Gastrocnemius medialis (tissue), 4 donors: Measurements from ENCODE around the gene FGR. TPM values are rescaled to one million over a fixed set of nuclear protein-coding genes. Genes with fewer than 3 reads are reported as not detected.

Source experiments
- ATAC-seq, 2 donors: fragments of 150-250 bp; one replicate each; pipeline ENCODE4 v1.9.1; 2016
- DNase-seq, 2 donors: peaks; one replicate each; pipeline ENCODE4 v3.0.0-alpha.2; 2019
- H3K27ac ChIP-seq, 4 donors: fragments of 200-600 bp; sonication (generic); 1 replicate in 1 of 4; 2 replicates in 3 of 4; pipeline ENCODE4 v1.5.1; 2016 to 2018; ENCODE audit warnings: mild to moderate bottlenecking in 2 of 4, moderate library complexity in 1 of 4
- H3K27me3 ChIP-seq, 3 donors: fragments of 200-600 bp; sonication (generic) in 2 of 3; 1 replicate in 1 of 3; 2 replicates in 2 of 3; pipeline versions ENCODE4 v1.5.1 to v1.6.0; 2016 to 2019; ENCODE audit warnings: mild to moderate bottlenecking in 1 of 3, moderate library complexity in 1 of 3
- H3K36me3 ChIP-seq, 2 donors: fragments of 200-600 bp; sonication (generic) in 1 of 2; one replicate each; pipeline ENCODE4 v1.5.1; 2017 to 2018
- H3K4me1 ChIP-seq, 2 donors: fragments of 200-600 bp; sonication (generic) in 1 of 2; one replicate each; pipeline ENCODE4 v1.5.1; 2016 to 2017; ENCODE audit warnings: mild to moderate bottlenecking in 2 of 2
- H3K4me3 ChIP-seq, 4 donors: fragments of 200-600 bp; sonication (generic) in 3 of 4; 1 replicate in 1 of 4; 2 replicates in 3 of 4; pipeline ENCODE4 v1.5.1; 2016 to 2019; ENCODE audit warnings: mild to moderate bottlenecking in 2 of 4
- H3K9me3 ChIP-seq, 3 donors: fragments of 200-600 bp; sonication (generic) in 2 of 3; 1 replicate in 1 of 3; 2 replicates in 2 of 3; pipeline ENCODE4 v1.5.1; 2016 to 2019
- POLR2A ChIP-seq, 2 donors: fragments of 450-650 bp; IDR thresholded peaks; one replicate each; pipeline ENCODE4 v1.6.1; 2017; ENCODE audit warnings: antibody characterized with exemption in 2 of 2, mild to moderate bottlenecking in 2 of 2, moderate library complexity in 2 of 2
- in situ Hi-C, 4 donors: fragments of 200-750 bp; cut with MboI; loops; one replicate each; pipeline versions ENCODE4 v1.15.0 to v1.8.0; 2017; ENCODE audit warnings: low sequenced_read_pairs in 4 of 4
- intact Hi-C: fragments of 100-400 bp; cut with DNase I; formaldehyde crosslinking; loops from one replicate; pipeline ENCODE4 v1.15.1; 2023; ENCODE audit warnings: low total_unique reads
- total RNA-seq, 4 donors: library from RNA; depleted of rRNA; stranded (reverse); fragments of >200 nt; gene quantifications; one replicate each; pipeline versions ENCODE4 v1.1.0 to v1.2.3, GENCODE V29; 2016
- TF ChIP-seq, protein P1 (sequence below), 5 experiments: fragments of 450-650 bp in 3 of 5; fragments of 200-600 bp in 2 of 5; sonication (generic) in 2 of 5; IDR thresholded peaks in 4 of 5; conservative IDR thresholded peaks in 1 of 5; 1 replicate in 4 of 5; 2 replicates in 1 of 5; pipeline ENCODE4 v1.5.1; 2016 to 2019; ENCODE audit warnings: antibody characterized with exemption in 5 of 5, mild to moderate bottlenecking in 3 of 5, moderate library complexity in 3 of 5

FGR gene
- total RNA-seq, 4 donors from 2014 or later, result 1.3 to 5.8 (median 4.7) TPM

- intact Hi-C loops (loop anchor here (5.0 to 10.0 kb wide), 3 partner anchors 188 to 308 kb away; partner anchors contain the start of gene TMEM222), in situ Hi-C loops (loop anchor here (5.0 to 10.0 kb wide), 8 partner anchors 48 to 211 kb away; partner anchors contain the start of gene GPR3 (in 2 of the 4))
- Histone ChIP-seq H3K4me3 (no peak overlapping the region), H3K27me3 (no peaks in the 10 kb centered on the region), H3K4me1 (peaks cover 20 to 21% of the 10 kb centered on the region in 2 donors), H3K36me3 (no peaks in the 10 kb centered on the region), H3K27ac (no peak overlapping the region), H3K9me3 (no peaks in the 10 kb centered on the region)
- DNase-seq (no peak), ATAC-seq (no peak)
- TF ChIP-seq, protein P1, sequence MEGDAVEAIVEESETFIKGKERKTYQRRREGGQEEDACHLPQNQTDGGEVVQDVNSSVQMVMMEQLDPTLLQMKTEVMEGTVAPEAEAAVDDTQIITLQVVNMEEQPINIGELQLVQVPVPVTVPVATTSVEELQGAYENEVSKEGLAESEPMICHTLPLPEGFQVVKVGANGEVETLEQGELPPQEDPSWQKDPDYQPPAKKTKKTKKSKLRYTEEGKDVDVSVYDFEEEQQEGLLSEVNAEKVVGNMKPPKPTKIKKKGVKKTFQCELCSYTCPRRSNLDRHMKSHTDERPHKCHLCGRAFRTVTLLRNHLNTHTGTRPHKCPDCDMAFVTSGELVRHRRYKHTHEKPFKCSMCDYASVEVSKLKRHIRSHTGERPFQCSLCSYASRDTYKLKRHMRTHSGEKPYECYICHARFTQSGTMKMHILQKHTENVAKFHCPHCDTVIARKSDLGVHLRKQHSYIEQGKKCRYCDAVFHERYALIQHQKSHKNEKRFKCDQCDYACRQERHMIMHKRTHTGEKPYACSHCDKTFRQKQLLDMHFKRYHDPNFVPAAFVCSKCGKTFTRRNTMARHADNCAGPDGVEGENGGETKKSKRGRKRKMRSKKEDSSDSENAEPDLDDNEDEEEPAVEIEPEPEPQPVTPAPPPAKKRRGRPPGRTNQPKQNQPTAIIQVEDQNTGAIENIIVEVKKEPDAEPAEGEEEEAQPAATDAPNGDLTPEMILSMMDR (IDR thresholded peaks at IDR 0.05 in 4 of 5, conservative IDR thresholded peaks at IDR 0.05 in 1 of 5), result no peak
- no peak for TF ChIP-seq POLR2A (IDR thresholded peaks at IDR 0.05)
Observed at GRCh38 chr1:27605300-27605766, 29.7 kb downstream of the FGR start.

GRCh38 chr1:27604579-27605299, 30.2 kb downstream of the FGR start:
- no peaks in the 10 kb centered on the region for H3K9me3 ChIP-seq
- TF ChIP-seq, protein P1 (IDR thresholded peaks at IDR 0.05 in 4 of 5, conservative IDR thresholded peaks at IDR 0.05 in 1 of 5), result no peak
- TF ChIP-seq POLR2A (IDR thresholded peaks at IDR 0.05), result no peak
- in situ Hi-C loops, result loop anchor here (5.0 to 10.0 kb wide), 8 partner anchors 47 to 210 kb away; partner anchors contain the start of gene GPR3 (in 2 of the 4)
- H3K36me3 ChIP-seq, result no peaks in the 10 kb centered on the region
- DNase-seq, result no peak
- H3K4me1 ChIP-seq, result peaks cover 26 to 27% of the 10 kb centered on the region in 2 donors
- intact Hi-C loops, result loop anchor here (1.0 to 10.0 kb wide), 4 partner anchors 76 to 307 kb away; partner anchors contain the start of gene TMEM222
- peak overlapping the region; percentile 97 to 100 (median 100) for H3K27ac ChIP-seq
- no peak for ATAC-seq
- peak overlapping the region in 2 of 4 donors; percentile 95 to 99 for H3K4me3 ChIP-seq
- no peaks in the 10 kb centered on the region for H3K27me3 ChIP-seq

GRCh38 chr1:27603681-27604578, 31.1 kb downstream of the FGR start, which contains the start of gene AHDC1:
TSS of gene AHDC1 (minus strand) at chr1:27604144. CDS start at chr1:27552115, 52,029 bp downstream.
- in situ Hi-C loops, result loop anchor here (10.0 kb wide), 3 partner anchors 49 to 209 kb away; partner anchors contain the start of gene GPR3 (in 2 of the 4)

More at GRCh38 chr1:27603681-27604578, 31.1 kb downstream of the FGR start, which contains the start of gene AHDC1:
- Histone ChIP-seq H3K4me1 (peaks cover 34 to 35% of the 10 kb centered on the region in 2 donors), H3K9me3 (no peaks in the 10 kb centered on the region), H3K27ac (peak within 1 kb of the TSS; percentile 97 to 100 (median 100)), H3K36me3 (no peaks in the 10 kb centered on the region), H3K4me3 (peak within 1 kb of the TSS; percentile 86 to 99 (median 91)), H3K27me3 (no peaks in the 10 kb centered on the region)
- peak; percentile 97 for TF ChIP-seq POLR2A (IDR thresholded peaks at IDR 0.05)
- TF ChIP-seq, protein P1 (IDR thresholded peaks at IDR 0.05 in 4 of 5, conservative IDR thresholded peaks at IDR 0.05 in 1 of 5), result peak in 2 of 5 experiments; percentile 41 to 70
- DNase-seq, result peak; percentile 89 to 92
- intact Hi-C loops, result loop anchor here (1.0 to 10.0 kb wide), 4 partner anchors 35 to 279 kb away; partner anchors contain the start of genes TMEM222 and WASF2
- ATAC-seq, result peak; percentile 58 to 61
